ENCODE measurements around the gene NAPSA.

The NAPSA gene

GRCh38 chr19:50314724-50315708 is 50.4 kb downstream of the NAPSA start:
- DNase-seq (ENCODE audit: low spot score), result no peak

- no peak for DNase-seq (ENCODE audit: low spot score)
Observed at GRCh38 chr19:50313812-50314536, 51.5 kb downstream of the NAPSA start.

- no peak for DNase-seq (ENCODE audit: low spot score)
Observed at GRCh38 chr19:50312967-50313811, 52.2 kb downstream of the NAPSA start.

- no peak for DNase-seq (ENCODE audit: low spot score)
Observed at GRCh38 chr19:50311723-50312635, 53.5 kb downstream of the NAPSA start.

- no peak for DNase-seq (ENCODE audit: low spot score)
Observed at GRCh38 chr19:50310759-50311465, 54.5 kb downstream of the NAPSA start.

GRCh38 chr19:50309396-50310125 is 55.9 kb downstream of the NAPSA start:
- DNase-seq (ENCODE audit: low spot score), result no peak

- no peak for DNase-seq (ENCODE audit: low spot score)
Observed at GRCh38 chr19:50308991-50309390, 56.4 kb downstream of the NAPSA start.

Data from hematopoietic multipotent progenitor cell treated with erythropoietin and hydrocortisone succinate and interleukin-3 and kit ligand, for 15 days (in vitro differentiated cells).